Karpas-422 (cell line): ENCODE data around the gene FAM47E. TPM values are rescaled to one million over a fixed set of nuclear protein-coding genes. Genes with fewer than 3 reads are reported as not detected.
"Not testable (repeated sequence)": the region's sequence is repeated elsewhere in the genome, so short reads cannot be mapped to it uniquely, and the experiment has no call there.

Source experiments
- DNase-seq: peaks from one replicate; pipeline ENCODE4 v3.0.0-alpha.2; 2015
- H2AFZ ChIP-seq: fragments of 200-600 bp; sonication (generic); 2 replicates; pipeline ENCODE4 v1.6.1; 2014; ENCODE audit warnings: antibody characterized with exemption, low read length, mixed read lengths
- H3K27ac ChIP-seq: fragments of 200-600 bp; sonication (generic); 2 replicates; pipeline ENCODE4 v1.5.1; 2014; ENCODE audit warnings: mild to moderate bottlenecking, low read length, moderate library complexity
- H3K27me3 ChIP-seq: fragments of 200-600 bp; sonication (generic); 2 replicates; pipeline ENCODE4 v1.6.1; 2014; ENCODE audit warnings: low read length, mixed read lengths
- H3K36me3 ChIP-seq: fragments of 200-600 bp; sonication (generic); 2 replicates; pipeline ENCODE4 v1.6.1; 2014; ENCODE audit warnings: low read length, mixed read lengths; ENCODE audit not compliant: insufficient read depth
- H3K4me1 ChIP-seq: fragments of 200-600 bp; sonication (generic); 2 replicates; pipeline ENCODE4 v1.6.1; 2014; ENCODE audit warnings: mild to moderate bottlenecking, low read length, mixed read lengths
- H3K4me2 ChIP-seq: fragments of 200-600 bp; sonication (generic); 2 replicates; pipeline ENCODE4 v1.6.1; 2014; ENCODE audit warnings: low read length, low read depth, mild to moderate bottlenecking; ENCODE audit not compliant: poor library complexity, severe bottlenecking
- H3K4me3 ChIP-seq: fragments of 200-600 bp; sonication (generic); 2 replicates; pipeline ENCODE4 v1.5.1; 2014; ENCODE audit warnings: mild to moderate bottlenecking, antibody characterized with exemption, low read length, mixed read lengths
- H3K79me2 ChIP-seq: fragments of 200-600 bp; sonication (generic); 2 replicates; pipeline ENCODE4 v1.6.1; 2014; ENCODE audit warnings: mild to moderate bottlenecking, low read length, mixed read lengths
- H3K9ac ChIP-seq: fragments of 200-600 bp; sonication (generic); 2 replicates; pipeline ENCODE4 v1.6.0; 2014; ENCODE audit warnings: low read length
- H3K9me2 ChIP-seq: fragments of 200-600 bp; sonication (generic), shearing (Covaris generic); replicated peaks from 2 replicates; pipeline ENCODE4 v1.6.0; 2014; ENCODE audit warnings: mild to moderate bottlenecking, low read length, moderate library complexity; ENCODE audit not compliant: insufficient read depth
- H3K9me3 ChIP-seq: fragments of 300-700, 200-600 bp; sonication (generic); 2 replicates; pipeline ENCODE4 v1.6.1; 2014; ENCODE audit warnings: low read length, mixed read lengths
- H4K20me1 ChIP-seq: fragments of 200-600 bp; sonication (generic); 2 replicates; pipeline ENCODE4 v1.6.1; 2014; ENCODE audit warnings: mild to moderate bottlenecking, antibody characterized with exemption, low read length, low read depth; ENCODE audit not compliant: insufficient read depth
- total RNA-seq: library from RNA; depleted of rRNA; stranded (reverse); fragments of >200 nt; shearing (Covaris generic); gene quantifications from 2 replicates; pipeline ENCODE4 v1.2.3, GENCODE V29; 2014; ENCODE audit warnings: low replicate concordance

Gene FAM47E
- total RNA-seq, 1 experiment from 2014 or later, result not detected

DNA sequence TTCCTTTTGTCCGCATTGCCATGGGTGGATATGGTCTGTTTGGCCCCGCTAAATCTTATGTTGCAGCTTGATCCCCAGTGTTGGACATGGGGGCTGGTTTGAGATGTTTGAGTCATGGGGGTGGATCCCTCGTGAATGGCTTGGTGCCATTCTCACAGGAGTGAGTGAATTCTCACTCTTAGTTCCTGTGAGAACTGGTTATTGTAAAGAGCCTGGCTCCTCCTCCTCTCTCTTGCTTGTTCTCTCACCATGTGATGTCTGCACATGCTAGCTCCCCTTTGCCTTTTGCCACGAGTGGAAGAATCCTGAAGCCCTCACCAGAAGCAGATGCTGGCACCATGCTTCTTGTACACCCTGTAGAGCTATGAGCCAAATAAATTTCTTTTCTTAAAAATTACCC is 32.4 kb downstream of the FAM47E start:
- no peaks in the 10 kb centered on the region for H3K4me1 ChIP-seq
- no peaks in the 10 kb centered on the region for H3K79me2 ChIP-seq
- H3K36me3 ChIP-seq, result no peaks in the 10 kb centered on the region

DNA sequence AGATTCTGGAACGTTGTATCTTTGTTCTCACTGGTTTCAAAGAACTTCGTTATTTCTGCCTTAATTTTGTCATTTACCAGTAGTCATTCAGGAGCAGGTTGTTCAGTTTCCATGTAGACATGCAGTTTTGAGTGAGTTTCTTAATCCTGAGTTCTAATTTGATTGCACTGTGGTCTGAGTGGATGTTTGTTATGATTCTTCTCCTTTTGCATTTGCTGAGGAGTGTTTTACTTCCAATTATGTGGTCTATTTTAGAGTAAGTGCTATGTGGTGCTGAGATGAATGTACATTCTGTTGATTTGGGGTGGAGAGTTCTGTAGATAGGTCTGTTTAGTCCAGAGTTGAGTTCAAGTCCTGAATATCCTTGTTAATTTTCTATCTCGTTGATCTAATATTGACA is 36.3 kb downstream of the FAM47E start:
- H3K36me3 ChIP-seq, H4K20me1 ChIP-seq, H2AFZ ChIP-seq, H3K4me1 ChIP-seq, H3K27me3 ChIP-seq, DNase-seq, H3K9me2 ChIP-seq, H3K27ac ChIP-seq, H3K9me3 ChIP-seq, H3K4me3 ChIP-seq, H3K9ac ChIP-seq, H3K79me2 ChIP-seq, H3K4me2 ChIP-seq: not testable (repeated sequence)

More for the DNA sequence above, 32.4 kb downstream of the FAM47E start:
- DNase-seq, result no peak
- no peak overlapping the region for H3K4me2 ChIP-seq
- H3K4me3 ChIP-seq, result no peak overlapping the region
- no peak overlapping the region for H3K27ac ChIP-seq
- H4K20me1 ChIP-seq, result no peaks in the 10 kb centered on the region
- H3K27me3 ChIP-seq, result no peaks in the 10 kb centered on the region
- no peaks in the 10 kb centered on the region for H3K9me2 ChIP-seq
- H3K9ac ChIP-seq, result no peak overlapping the region
- no peak overlapping the region for H2AFZ ChIP-seq
- H3K9me3 ChIP-seq, result no peaks in the 10 kb centered on the region

DNA sequence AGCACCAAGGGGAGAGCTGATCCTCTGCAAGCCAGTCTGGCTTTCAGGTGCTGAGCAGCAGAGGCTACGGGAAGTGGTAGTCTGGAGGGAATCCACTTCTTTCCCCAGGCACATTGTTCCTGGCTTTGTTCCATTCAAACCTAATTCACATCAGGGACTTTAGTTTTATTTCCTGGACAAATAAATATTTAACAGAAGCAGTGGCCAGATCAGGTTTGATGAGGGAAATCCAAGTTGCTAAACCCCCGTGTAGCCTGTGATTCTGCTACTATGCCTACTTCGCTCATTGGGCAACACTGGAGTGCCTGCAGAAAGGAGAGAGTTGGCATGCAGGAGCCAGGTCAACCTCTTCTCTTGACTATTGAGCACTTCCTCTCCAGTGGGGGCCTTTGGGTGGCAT is 41.2 kb downstream of the FAM47E start:
- no peaks in the 10 kb centered on the region for H3K9me2 ChIP-seq
- H3K36me3 ChIP-seq, result no peaks in the 10 kb centered on the region
- H3K27me3 ChIP-seq, result no peaks in the 10 kb centered on the region

DNA sequence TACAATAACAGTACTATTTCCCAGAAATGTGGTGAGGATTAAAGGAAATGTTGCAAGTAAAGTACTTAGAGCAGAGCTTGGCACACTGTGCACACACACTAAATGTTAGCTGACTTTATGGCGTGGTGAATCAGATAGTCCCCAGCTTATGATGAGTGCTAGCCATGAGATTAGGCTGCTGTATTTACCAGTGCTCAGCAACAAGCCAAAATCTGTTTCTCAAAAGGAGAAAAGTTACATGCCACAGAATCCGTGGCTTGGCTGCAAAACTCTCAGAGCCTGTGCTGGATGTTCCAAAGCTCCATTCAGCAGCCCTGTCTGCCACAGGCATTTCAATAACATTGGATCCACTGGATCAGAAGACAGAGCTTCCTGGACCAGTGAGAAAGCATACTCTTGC is 42.3 kb downstream of the FAM47E start:
- no peaks in the 10 kb centered on the region for H4K20me1 ChIP-seq
- no peak overlapping the region for H3K4me3 ChIP-seq
- H3K9me2 ChIP-seq, result no peaks in the 10 kb centered on the region
- H3K9me3 ChIP-seq, result no peaks in the 10 kb centered on the region
- no peaks in the 10 kb centered on the region for H3K27me3 ChIP-seq
- H3K4me1 ChIP-seq, result no peaks in the 10 kb centered on the region
- H3K9ac ChIP-seq, result no peak overlapping the region
- no peak for DNase-seq
- H3K36me3 ChIP-seq, result no peaks in the 10 kb centered on the region
- no peak overlapping the region for H2AFZ ChIP-seq
- H3K27ac ChIP-seq, result no peak overlapping the region
- H3K4me2 ChIP-seq, result no peak overlapping the region
- no peaks in the 10 kb centered on the region for H3K79me2 ChIP-seq

More for the DNA sequence above, 41.2 kb downstream of the FAM47E start:
- Histone ChIP-seq H3K4me2 (no peak overlapping the region), H3K79me2 (no peaks in the 10 kb centered on the region), H3K9ac (no peak overlapping the region), H4K20me1 (no peaks in the 10 kb centered on the region), H3K27ac (no peak overlapping the region), H3K4me3 (no peak overlapping the region), H3K9me3 (no peaks in the 10 kb centered on the region), H3K4me1 (no peaks in the 10 kb centered on the region), H2AFZ (no peak overlapping the region)
- no peak for DNase-seq

DNA sequence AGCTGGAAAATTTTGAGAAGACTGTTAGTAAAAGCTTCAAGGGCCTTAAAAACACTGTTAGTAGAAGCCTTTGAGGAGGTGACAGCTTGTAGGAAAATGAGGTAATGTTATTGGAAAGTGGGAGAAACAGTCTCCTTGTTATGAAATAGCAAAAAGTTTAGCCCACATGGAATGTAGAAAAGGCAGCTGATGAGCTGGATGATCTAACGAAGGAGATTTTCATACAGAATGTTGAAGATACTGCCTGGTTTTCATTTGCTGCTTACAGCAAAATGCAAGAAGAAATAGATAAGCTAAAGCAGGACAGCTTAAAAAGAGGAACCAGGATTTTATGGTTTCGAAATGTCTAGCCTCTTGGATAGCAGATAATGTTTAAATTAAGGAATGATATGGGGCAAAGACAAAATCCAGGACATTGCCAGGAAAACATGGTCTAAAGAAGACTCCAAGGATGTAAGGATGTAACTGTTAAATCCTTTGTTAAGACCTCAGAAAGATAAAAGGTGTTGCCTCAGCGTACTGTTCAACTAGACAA is 44.8 kb downstream of the FAM47E start:
- Histone ChIP-seq H2AFZ (no peak overlapping the region), H3K4me3 (no peak overlapping the region), H4K20me1 (no peaks in the 10 kb centered on the region), H3K9me2 (no peaks in the 10 kb centered on the region), H3K9me3 (no peaks in the 10 kb centered on the region), H3K9ac (no peak overlapping the region), H3K4me1 (no peaks in the 10 kb centered on the region), H3K27ac (no peak overlapping the region), H3K36me3 (no peaks in the 10 kb centered on the region), H3K27me3 (no peaks in the 10 kb centered on the region), H3K4me2 (no peak overlapping the region), H3K79me2 (no peaks in the 10 kb centered on the region)
- no peak for DNase-seq

DNA sequence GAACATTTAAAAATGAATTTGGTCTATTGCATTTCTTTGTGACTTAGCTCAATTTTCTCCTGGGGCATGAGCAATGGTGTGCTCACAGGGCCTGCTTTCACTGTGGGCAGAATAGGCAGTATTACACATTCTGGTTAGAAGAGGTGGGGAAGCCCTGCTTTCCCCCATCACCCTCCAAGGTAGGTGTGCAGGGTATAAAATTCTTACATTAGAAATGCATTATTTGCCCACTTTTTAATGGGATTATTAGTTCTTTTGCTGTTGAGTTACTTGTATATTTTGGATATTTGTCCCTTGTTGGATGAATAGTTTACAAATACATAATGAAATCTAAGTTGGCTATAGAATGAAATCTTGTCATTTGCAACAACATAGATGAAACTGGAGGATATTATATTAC is 46.7 kb downstream of the FAM47E start:
- Histone ChIP-seq H3K4me3 (no peak overlapping the region), H2AFZ (no peak overlapping the region), H3K36me3 (no peaks in the 10 kb centered on the region), H3K9me2 (no peaks in the 10 kb centered on the region), H3K27me3 (no peaks in the 10 kb centered on the region), H3K79me2 (no peaks in the 10 kb centered on the region), H3K27ac (no peak overlapping the region), H3K4me1 (no peaks in the 10 kb centered on the region), H3K9ac (no peak overlapping the region), H3K4me2 (no peak overlapping the region), H4K20me1 (no peaks in the 10 kb centered on the region), H3K9me3 (no peaks in the 10 kb centered on the region)
- DNase-seq, result no peak

DNA sequence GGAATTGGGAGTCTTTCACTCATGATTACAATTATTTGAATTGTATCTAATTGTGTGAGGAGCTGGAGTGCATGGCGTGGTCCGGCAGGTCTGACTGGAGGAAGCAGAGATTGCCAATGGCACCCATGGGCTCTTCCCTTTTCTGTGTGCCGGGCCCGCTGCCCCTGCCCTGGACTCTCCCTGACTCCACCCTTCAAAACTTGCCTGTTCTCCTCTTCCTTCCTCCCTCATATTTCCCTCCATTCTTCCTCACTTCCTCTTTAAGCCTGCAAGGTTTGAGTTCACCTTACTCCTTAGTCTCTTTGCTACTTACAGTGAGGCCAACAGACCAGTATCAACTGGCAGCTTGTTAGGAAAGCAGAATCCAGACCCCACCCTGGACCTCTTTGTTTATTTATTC is 48.5 kb downstream of the FAM47E start:
- Histone ChIP-seq H3K27me3 (no peaks in the 10 kb centered on the region), H3K4me3 (no peak overlapping the region), H3K27ac (no peak overlapping the region), H3K9me2 (no peaks in the 10 kb centered on the region), H3K79me2 (no peaks in the 10 kb centered on the region), H3K36me3 (no peaks in the 10 kb centered on the region), H3K4me2 (no peak overlapping the region), H3K4me1 (no peaks in the 10 kb centered on the region), H3K9ac (no peak overlapping the region), H3K9me3 (no peaks in the 10 kb centered on the region), H4K20me1 (no peaks in the 10 kb centered on the region), H2AFZ (no peak overlapping the region)
- DNase-seq, result no peak

DNA sequence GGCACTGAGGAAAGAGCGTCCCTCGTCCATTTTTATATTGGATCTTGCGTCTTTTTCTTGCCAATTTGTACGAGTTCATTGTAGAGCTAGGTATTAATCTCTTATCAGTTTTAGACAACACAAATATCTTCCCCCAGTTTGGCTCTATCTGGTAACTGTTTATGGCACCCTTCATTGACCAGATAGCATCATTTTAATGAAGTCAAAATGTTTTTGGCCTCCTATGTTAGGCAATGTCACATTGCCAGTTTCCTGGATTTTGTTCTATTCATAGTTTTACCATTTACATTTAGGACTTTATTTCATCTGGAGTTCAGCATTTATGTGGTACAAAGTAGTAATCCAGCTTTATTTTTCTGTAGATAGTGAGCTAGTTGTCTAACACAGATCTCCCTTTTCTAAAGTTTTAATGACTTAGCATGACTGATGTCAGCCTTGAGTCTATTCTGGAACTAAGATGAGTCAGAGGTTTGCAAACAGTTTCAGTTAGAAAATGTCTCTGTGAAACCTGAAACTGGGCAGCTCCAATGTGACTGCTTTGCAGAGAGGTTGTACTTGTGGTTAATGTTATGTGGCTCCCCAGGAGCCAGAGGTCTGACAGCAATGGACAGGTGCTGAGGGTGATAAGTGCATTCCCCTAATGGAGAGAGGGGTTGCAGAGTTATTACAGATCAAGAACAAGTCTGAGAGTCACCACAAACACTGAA is 49.7 kb downstream of the FAM47E start:
- H3K27me3 ChIP-seq, result no peaks in the 10 kb centered on the region
- no peaks in the 10 kb centered on the region for H3K9me3 ChIP-seq
- H3K36me3 ChIP-seq, result no peaks in the 10 kb centered on the region
- no peak overlapping the region for H3K4me2 ChIP-seq
- H3K9ac ChIP-seq, result no peak overlapping the region
- no peaks in the 10 kb centered on the region for H3K79me2 ChIP-seq
- H3K9me2 ChIP-seq, result no peaks in the 10 kb centered on the region
- no peak overlapping the region for H3K27ac ChIP-seq
- no peak overlapping the region for H3K4me3 ChIP-seq
- no peak overlapping the region for H2AFZ ChIP-seq
- H3K4me1 ChIP-seq, result no peaks in the 10 kb centered on the region
- no peaks in the 10 kb centered on the region for H4K20me1 ChIP-seq
- no peak for DNase-seq
